Sigmoid colon (tissue), 7 donors: ENCODE measurements around the gene ANTXR1. TPM values are rescaled to one million over a fixed set of nuclear protein-coding genes. Genes with fewer than 3 reads are reported as not detected.

Experiments
- DNase-seq: peaks from one replicate; pipeline ENCODE4 v3.0.0-alpha.2; 2019
- H3K27ac ChIP-seq, 4 donors: fragments of 200-600 bp; sonication (generic); one replicate each; pipeline ENCODE4 v1.5.1; 2016 to 2019; ENCODE audit warnings: mild to moderate bottlenecking in 1 of 4
- H3K27me3 ChIP-seq, 3 donors: fragments of 200-600 bp; sonication (generic); one replicate each; pipeline ENCODE4 v1.5.1; 2019; ENCODE audit warnings: mild to moderate bottlenecking in 1 of 3
- H3K36me3 ChIP-seq, 4 donors: fragments of 200-600 bp; sonication (generic); one replicate each; pipeline ENCODE4 v1.5.1; 2016 to 2019
- H3K4me1 ChIP-seq, 4 donors: fragments of 200-600 bp; sonication (generic); one replicate each; pipeline ENCODE4 v1.5.1; 2017 to 2019
- H3K4me3 ChIP-seq, 4 donors: fragments of 200-600 bp; sonication (generic); one replicate each; pipeline ENCODE4 v1.5.1; 2017 to 2019; ENCODE audit warnings: mild to moderate bottlenecking in 2 of 4, moderate library complexity in 1 of 4
- H3K9me3 ChIP-seq, 4 donors: fragments of 200-600 bp in 3 of 4; sonication (generic) in 3 of 4; one replicate each; pipeline versions ENCODE4 v1.5.1 to v1.6.1; 2013 to 2019
- CTCF ChIP-seq, 4 experiments: fragments of 450-650 bp in 3 of 4; fragments of 200-600 bp in 1 of 4; IDR thresholded peaks; one replicate each; pipeline ENCODE4 v1.5.1; 2016 to 2019; ENCODE audit warnings: antibody characterized with exemption in 4 of 4, mild to moderate bottlenecking in 3 of 4, moderate library complexity in 2 of 4
- EP300 ChIP-seq, 4 donors: sonication (generic); formaldehyde crosslinking; IDR thresholded peaks; one replicate each; pipeline ENCODE4 v1.6.1; 2017; ENCODE audit warnings: antibody characterized with exemption in 4 of 4
- POLR2A ChIP-seq, 2 donors: fragments of 450-650 bp; IDR thresholded peaks; one replicate each; pipeline ENCODE4 v1.6.1; 2016; ENCODE audit warnings: antibody characterized with exemption in 2 of 2, mild to moderate bottlenecking in 2 of 2, moderate library complexity in 2 of 2
- POLR2AphosphoS5 ChIP-seq, 4 donors: sonication (generic); formaldehyde crosslinking; IDR thresholded peaks; one replicate each; pipeline ENCODE4 v1.6.1; 2017; ENCODE audit warnings: antibody characterized with exemption in 4 of 4
- WGBS, 2 donors: extraction: QIAGEN DNeasy Blood & Tissue Kit; methylation state at CpG; one replicate each; pipeline ENCODE4 v1.1.7; 2013; 5-methylcytosine and 5-hydroxymethylcytosine counted together
- intact Hi-C: fragments of 100-400 bp; cut with DNase I; formaldehyde crosslinking; loops from one replicate; pipeline ENCODE4 v1.15.1; 2023
- polyA plus RNA-seq, 3 donors: library from polyadenylated mRNA; stranded (reverse); fragments of 200-250 nt; gene quantifications; one replicate each; pipeline ENCODE4 v1.2.3, GENCODE V29; 2013
- total RNA-seq, 4 donors: library from RNA; depleted of rRNA; stranded (reverse); fragments of >200 nt; gene quantifications; one replicate each; pipeline ENCODE4 v1.1.0, GENCODE V29; 2016
- donor health status: healthy with polysubstance abuse.
- donor health status: Bipolar disorder and iron deficiency.
- donor health status: healthy.

ANTXR1 gene
- total and polyA plus RNA-seq, 7 donors = 3.0 to 79.8 (median 44.6) TPM

- H3K4me1 ChIP-seq = peaks cover 0 to 19% (median 8%) of the 10 kb centered on the region in 4 donors
- H3K4me3 ChIP-seq = no peak overlapping the region
- intact Hi-C loops = no loop called here
- TF ChIP-seq POLR2A (IDR thresholded peaks at IDR 0.05) (no peak), EP300 (IDR thresholded peaks at IDR 0.05) (no peak), POLR2AphosphoS5 (IDR thresholded peaks at IDR 0.05) (no peak), CTCF (IDR thresholded peaks at IDR 0.05) (no peak)
- H3K9me3 ChIP-seq = no peaks in the 10 kb centered on the region
- peak overlapping the region in 2 of 4 donors; percentile 33 to 38 for H3K27ac ChIP-seq
- H3K36me3 ChIP-seq = no peaks in the 10 kb centered on the region
- H3K27me3 ChIP-seq = no peaks in the 10 kb centered on the region
- no peak for DNase-seq
Observed at GRCh38 chr2:69221512-69221911, 208.5 kb downstream of the ANTXR1 start.

- H3K4me1 ChIP-seq = peaks cover 0 to 16% (median 8%) of the 10 kb centered on the region in 4 donors
- no peaks in the 10 kb centered on the region for H3K9me3 ChIP-seq
- no peak overlapping the region for H3K4me3 ChIP-seq
- no peaks in the 10 kb centered on the region for H3K36me3 ChIP-seq
- 90 to 92% methylated on average over 6 of the region's 6 CpGs for WGBS, 2 donors
- intact Hi-C loops = no loop called here
- TF ChIP-seq CTCF (IDR thresholded peaks at IDR 0.05) = no peak
- no peak for TF ChIP-seq POLR2AphosphoS5 (IDR thresholded peaks at IDR 0.05)
- H3K27me3 ChIP-seq = no peaks in the 10 kb centered on the region
- no peak for DNase-seq
- peak overlapping the region in 2 of 4 donors; percentile 33 to 38 for H3K27ac ChIP-seq
Observed at GRCh38 chr2:69221960-69222751, 209.2 kb downstream of the ANTXR1 start.

- no peaks in the 10 kb centered on the region for H3K36me3 ChIP-seq
- peak overlapping the region in 1 of 4 donors; percentile 0 for H3K27ac ChIP-seq
- H3K9me3 ChIP-seq = no peaks in the 10 kb centered on the region
- no peak for DNase-seq
- H3K4me1 ChIP-seq = peaks cover 0 to 15% (median 8%) of the 10 kb centered on the region in 4 donors
- H3K27me3 ChIP-seq = no peaks in the 10 kb centered on the region
- intact Hi-C loops = no loop called here
- no peak overlapping the region for H3K4me3 ChIP-seq
- TF ChIP-seq CTCF (IDR thresholded peaks at IDR 0.05) (no peak), POLR2A (IDR thresholded peaks at IDR 0.05) (no peak), EP300 (IDR thresholded peaks at IDR 0.05) (no peak), POLR2AphosphoS5 (IDR thresholded peaks at IDR 0.05) (no peak)
- WGBS, 2 donors = 58 to 72% methylated on average over 3 of the region's 3 CpGs
Observed at GRCh38 chr2:69222953-69223658, 210.1 kb downstream of the ANTXR1 start.

GRCh38 chr2:69223759-69224511 is 211.0 kb downstream of the ANTXR1 start:
- Histone ChIP-seq H3K9me3 (no peaks in the 10 kb centered on the region), H3K27me3 (no peaks in the 10 kb centered on the region), H3K4me3 (no peak overlapping the region), H3K27ac (no peak overlapping the region), H3K36me3 (no peaks in the 10 kb centered on the region), H3K4me1 (peaks cover 0 to 15% (median 8%) of the 10 kb centered on the region in 4 donors)
- 23 to 65% methylated on average over 6 of the region's 6 CpGs for WGBS, 2 donors
- intact Hi-C loops = no loop called here
- TF ChIP-seq CTCF (IDR thresholded peaks at IDR 0.05) (no peak), POLR2A (IDR thresholded peaks at IDR 0.05) (no peak), EP300 (IDR thresholded peaks at IDR 0.05) (no peak), POLR2AphosphoS5 (IDR thresholded peaks at IDR 0.05) (no peak)
- DNase-seq = no peak
